K562 (cell line): ENCODE measurements around the gene GABRA4.

Source experiments
- ATF2 ChIP-seq: sonication (generic); formaldehyde crosslinking; IDR thresholded peaks from 2 replicates; pipeline ENCODE4 v1.8.1; 2022; ENCODE audit warnings: missing genetic modification reagents
- CBX8 ChIP-seq: fragments of 200-600 bp; sonication (generic); IDR thresholded peaks from 2 replicates; pipeline ENCODE4 v1.6.1; 2012; ENCODE audit warnings: borderline replicate concordance, mixed run types, low read depth, mild to moderate bottlenecking, moderate library complexity, mixed read lengths, low read length, control low read depth, inconsistent platforms; ENCODE audit not compliant: poor library complexity, severe bottlenecking; ENCODE audit errors: extremely low read depth
- ELF1 ChIP-seq: fragments of 200-800 bp; sonication (Bioruptor generic); IDR thresholded peaks from 2 replicates; pipeline ENCODE4 v1.6.1; 2016; ENCODE audit warnings: missing genetic modification characterization, missing compliant biosample characterization
- PBX2 ChIP-seq, 2 experiments: IDR thresholded peaks in 1 of 2; conservative IDR thresholded peaks in 1 of 2; 2 replicates each; pipeline ENCODE4 v1.6.1; 2016; ENCODE audit warnings: low read depth in 2 of 2, mild to moderate bottlenecking in 1 of 2, missing compliant biosample characterization in 1 of 2, missing genetic modification characterization in 1 of 2, moderate library complexity in 1 of 2
- TEAD4 ChIP-seq, 2 experiments: sonication (generic) in 1 of 2; formaldehyde crosslinking in 1 of 2; IDR thresholded peaks; 2 replicates each; pipeline versions ENCODE4 v1.6.1 to v1.8.0; 2012 to 2022; ENCODE audit warnings: borderline replicate concordance in 1 of 2, inconsistent platforms in 1 of 2, low read length in 1 of 2, mild to moderate bottlenecking in 1 of 2, missing genetic modification reagents in 1 of 2
- ZNF274 ChIP-seq: IDR thresholded peaks from 2 replicates; pipeline ENCODE4 v1.6.1; 2011; ENCODE audit warnings: low read depth, mild to moderate bottlenecking, low read length, moderate library complexity, borderline replicate concordance
- ZSCAN29 ChIP-seq: fragments of 450-650 bp; IDR thresholded peaks from 2 replicates; pipeline ENCODE4 v1.6.1; 2017

- no peak for TF ChIP-seq TEAD4 (IDR thresholded peaks at IDR 0.05; ENCODE audit: low read length)
- TF ChIP-seq TEAD4 (CRISPR knock-in tag; IDR thresholded peaks at IDR 0.05; ENCODE audit: borderline replicate concordance) = no peak
- no peak for TF ChIP-seq ATF2
- TF ChIP-seq ZSCAN29 = no peak
- no peak for TF ChIP-seq CBX8
- TF ChIP-seq ELF1 (tag) = no peak
- no peak for TF ChIP-seq PBX2 (CRISPR knock-in tag; IDR thresholded peaks at IDR 0.05; ENCODE audit: low read depth)
- no peak for TF ChIP-seq PBX2 (tag; conservative IDR thresholded peaks at IDR 0.05; ENCODE audit: low read depth)
- TF ChIP-seq ZNF274 = no peak
Observed at GRCh38 chr4:46956451-46956850, 36.9 kb downstream of the GABRA4 start.
